A549 (cell line): ENCODE results near the gene ARAP2. TPM values are rescaled to one million over a fixed set of nuclear protein-coding genes. Genes with fewer than 3 reads are reported as not detected.

Source experiments
- ATAC-seq, 2 experiments: fragments of 200-7000 bp in 1 of 2; fragments of >200 bp in 1 of 2; cut with Nextera tagmentation in 1 of 2; cut with Tn5 transposase in 1 of 2; 3 replicates each; pipeline versions ENCODE4 v1.8.0 to v1.9.1; 2018 to 2020; ENCODE audit warnings: mild to moderate bottlenecking in 1 of 2, moderate library complexity in 1 of 2
- CTCF ChIA-PET: fragments of 300-600 bp; sonication (Branson Sonifier 250); formaldehyde crosslinking; extraction: SDS; loops from one replicate; lab custom pipeline; 2021; ENCODE audit warnings: antibody characterized with exemption, inconsistent platforms; lab: Yijun Ruan, JAX
- POLR2A ChIA-PET: fragments of 350-600 bp; formaldehyde crosslinking; extraction: SDS; loops from one replicate; lab custom pipeline; 2021; ENCODE audit warnings: antibody characterized with exemption, inconsistent platforms; lab: Yijun Ruan, JAX
- DNase-seq, 2 experiments: peaks; one replicate each; pipeline versions ENCODE4 v3.0.0 to v3.0.0-alpha.2; 2011 to 2016; ENCODE audit warnings: low read depth in 1 of 2, low spot score in 1 of 2
- FAIRE-seq: peaks from 2 replicates; lab custom pipeline; 2011; peaks lifted over from hg19 to GRCh38; lab: Jason Lieb, UNC
- H3K27ac ChIP-seq, 2 experiments: fragments of >200 bp; sonication (Bioruptor Twin); formaldehyde crosslinking; 3 replicates each; pipeline ENCODE4 v1.5.1; 2016 to 2017
- H3K4me1 ChIP-seq: fragments of >200 bp; sonication (Bioruptor Twin); formaldehyde crosslinking; 3 replicates; pipeline ENCODE4 v1.6.1; 2016
- H3K4me2 ChIP-seq: fragments of >200 bp; sonication (Bioruptor Twin); formaldehyde crosslinking; 3 replicates; pipeline ENCODE4 v1.6.1; 2016
- H3K4me3 ChIP-seq: fragments of >200 bp; sonication (Bioruptor Twin); formaldehyde crosslinking; 3 replicates; pipeline ENCODE4 v1.5.1; 2016
- H3K9me3 ChIP-seq: fragments of >200 bp; sonication (Bioruptor Twin); formaldehyde crosslinking; 3 replicates; pipeline ENCODE4 v1.6.1; 2016
- BHLHE40 ChIP-seq: IDR thresholded peaks from 2 replicates; pipeline ENCODE4 v1.6.1; 2012; ENCODE audit warnings: low read depth, low read length, inconsistent platforms
- CBX2 ChIP-seq: fragments of 200-600 bp; sonication (generic); IDR thresholded peaks from 2 replicates; pipeline ENCODE4 v1.6.1; 2016; ENCODE audit warnings: low read depth, mild to moderate bottlenecking, borderline replicate concordance
- CBX8 ChIP-seq: fragments of 200-600 bp; sonication (generic); IDR thresholded peaks from 2 replicates; pipeline ENCODE4 v1.6.1; 2016
- CEBPB ChIP-seq, 2 experiments: fragments of >200 bp in 1 of 2; sonication (Bioruptor Twin) in 1 of 2; formaldehyde crosslinking in 1 of 2; IDR thresholded peaks; 2 replicates each; pipeline ENCODE4 v1.6.1; 2012 to 2016
- CHD2 ChIP-seq: fragments of 150-350 bp; IDR thresholded peaks from 2 replicates; pipeline ENCODE4 v1.6.1; 2014; ENCODE audit warnings: low read length; ENCODE audit not compliant: partially characterized antibody
- EHF ChIP-seq: fragments of 250-450 bp; sonication (Bioruptor Pico); IDR thresholded peaks from 2 replicates; pipeline ENCODE4 v1.5.0; 2020; ENCODE audit warnings: mild to moderate bottlenecking
- EHMT2 ChIP-seq: fragments of 200-600 bp; sonication (generic); IDR thresholded peaks from 2 replicates; pipeline ENCODE4 v1.6.1; 2016; ENCODE audit warnings: antibody characterized with exemption, low read depth, mild to moderate bottlenecking, moderate library complexity
- EP300 ChIP-seq, 2 experiments: fragments of >200 bp; sonication (Bioruptor Twin); formaldehyde crosslinking; IDR thresholded peaks; 2 replicates in 1 of 2; 3 replicates in 1 of 2; pipeline ENCODE4 v1.6.1; 2016 to 2017
- ESRRA ChIP-seq: fragments of 150-350 bp; IDR thresholded peaks from 2 replicates; pipeline ENCODE4 v1.6.1; 2014; ENCODE audit warnings: mild to moderate bottlenecking, low read length, borderline replicate concordance
- HOXA7 ChIP-seq: fragments of 250-450 bp; sonication (Bioruptor Pico); IDR thresholded peaks from 2 replicates; pipeline ENCODE4 v1.5.0; 2020; ENCODE audit warnings: mild to moderate bottlenecking, moderate library complexity
- HOXB13 ChIP-seq: fragments of 250-450 bp; sonication (Bioruptor Pico); IDR thresholded peaks from 2 replicates; pipeline ENCODE4 v1.5.0; 2020; ENCODE audit warnings: low read depth, mild to moderate bottlenecking, moderate library complexity
- HOXB5 ChIP-seq: fragments of 250-450 bp; sonication (Bioruptor Pico); IDR thresholded peaks from 2 replicates; pipeline ENCODE4 v1.5.0; 2020; ENCODE audit warnings: mild to moderate bottlenecking, moderate library complexity
- JUNB ChIP-seq: fragments of >200 bp; sonication (Bioruptor Twin); formaldehyde crosslinking; IDR thresholded peaks from 2 replicates; pipeline ENCODE4 v1.6.1; 2016
- MAFK ChIP-seq: fragments of 450-650 bp; IDR thresholded peaks from 2 replicates; pipeline ENCODE4 v1.6.1; 2014; ENCODE audit not compliant: partially characterized antibody
- MAX ChIP-seq: IDR thresholded peaks from 2 replicates; pipeline ENCODE4 v1.6.1; 2012
- MAZ ChIP-seq: fragments of 150-350 bp; IDR thresholded peaks from 2 replicates; pipeline ENCODE4 v1.6.1; 2014; ENCODE audit warnings: antibody characterized with exemption, low read depth, low read length, borderline replicate concordance
- MYC ChIP-seq: IDR thresholded peaks from 2 replicates; pipeline ENCODE4 v1.6.1; 2012; ENCODE audit warnings: mild to moderate bottlenecking, inconsistent platforms, low read length, improper control_type of control experiment, borderline replicate concordance
- NFE2L2 ChIP-seq: fragments of 150-350 bp; conservative IDR thresholded peaks from 2 replicates; pipeline ENCODE4 v1.6.1; 2014; ENCODE audit warnings: low read length
- NPAS2 ChIP-seq: fragments of 250-450 bp; sonication (Bioruptor Pico); IDR thresholded peaks from 2 replicates; pipeline ENCODE4 v1.8.0; 2022; ENCODE audit warnings: mild to moderate bottlenecking, moderate library complexity, borderline replicate concordance
- NR3C1 ChIP-seq: fragments of >200 bp; sonication (Bioruptor Twin); formaldehyde crosslinking; IDR thresholded peaks from 3 replicates; pipeline ENCODE4 v1.6.1; 2017
- PHF8 ChIP-seq: fragments of 200-600 bp; sonication (generic); IDR thresholded peaks from 2 replicates; pipeline ENCODE4 v1.6.1; 2016; ENCODE audit warnings: low read depth, mild to moderate bottlenecking, antibody characterized with exemption, moderate library complexity, borderline replicate concordance
- POLR2AphosphoS2 ChIP-seq: conservative IDR thresholded peaks from 2 replicates; pipeline ENCODE4 v1.6.1; 2012; ENCODE audit warnings: low read length, improper control_type of control experiment, inconsistent platforms
- RAD21 ChIP-seq, 2 experiments: fragments of >200 bp in 1 of 2; sonication (Bioruptor Twin) in 1 of 2; formaldehyde crosslinking in 1 of 2; IDR thresholded peaks in 1 of 2; conservative IDR thresholded peaks in 1 of 2; 2 replicates in 1 of 2; 3 replicates in 1 of 2; pipeline ENCODE4 v1.6.1; 2012 to 2018; ENCODE audit warnings: inconsistent platforms in 1 of 2
- TFCP2L1 ChIP-seq: fragments of 250-450 bp; sonication (Bioruptor Pico); IDR thresholded peaks from 2 replicates; pipeline ENCODE4 v1.5.0; 2021; ENCODE audit warnings: mild to moderate bottlenecking
- TP53 ChIP-seq: fragments of 250-450 bp; sonication (Bioruptor Pico); IDR thresholded peaks from 2 replicates; pipeline ENCODE4 v1.5.0; 2021; ENCODE audit warnings: mild to moderate bottlenecking, moderate library complexity
- ZNF302 ChIP-seq: fragments of 250-450 bp; sonication (Bioruptor Pico); IDR thresholded peaks from 2 replicates; pipeline ENCODE4 v1.9.0; 2021; ENCODE audit warnings: inconsistent platforms, mild to moderate bottlenecking, moderate library complexity
- ZSCAN20 ChIP-seq: fragments of 250-450 bp; sonication (Bioruptor Pico); IDR thresholded peaks from 2 replicates; pipeline ENCODE4 v1.8.0; 2022; ENCODE audit warnings: mild to moderate bottlenecking, moderate library complexity
- WGBS: methylation state at CpG from one replicate; pipeline ENCODE4 v1.1.6; 2017; ENCODE audit errors: missing lambda C conversion rate; 5-methylcytosine and 5-hydroxymethylcytosine counted together
- polyA plus RNA-seq, 4 experiments: library from polyadenylated mRNA; depleted of rRNA in 3 of 4; stranded (reverse); fragments of >200 nt; fragmentation: RNase III in 1 of 4; extraction: RNeasy Plus Mini Kit Qiagen cat#74134 plus additional on column Dnase treatment in 1 of 4; gene quantifications; 2 replicates in 3 of 4; 3 replicates in 1 of 4; pipeline ENCODE4 v1.2.3, GENCODE V29; 2011 to 2017
- TF ChIP-seq, protein P1 (sequence below): IDR thresholded peaks from 2 replicates; pipeline ENCODE4 v1.6.1; 2012; ENCODE audit warnings: low read depth, borderline replicate concordance
- TF ChIP-seq, protein P2 (sequence below): fragments of >200 bp; sonication (Bioruptor Twin); formaldehyde crosslinking; IDR thresholded peaks from 3 replicates; pipeline ENCODE4 v1.6.1; 2016
- TF ChIP-seq, protein P3 (sequence below): fragments of >200 bp; sonication (Bioruptor Twin); formaldehyde crosslinking; IDR thresholded peaks from 3 replicates; pipeline ENCODE4 v1.5.1; 2016

The ARAP2 gene
- polyA plus RNA-seq, 2 of the 4 experiments (the other 2 are of a cell fraction): 0.34 to 0.75 TPM

DNA sequence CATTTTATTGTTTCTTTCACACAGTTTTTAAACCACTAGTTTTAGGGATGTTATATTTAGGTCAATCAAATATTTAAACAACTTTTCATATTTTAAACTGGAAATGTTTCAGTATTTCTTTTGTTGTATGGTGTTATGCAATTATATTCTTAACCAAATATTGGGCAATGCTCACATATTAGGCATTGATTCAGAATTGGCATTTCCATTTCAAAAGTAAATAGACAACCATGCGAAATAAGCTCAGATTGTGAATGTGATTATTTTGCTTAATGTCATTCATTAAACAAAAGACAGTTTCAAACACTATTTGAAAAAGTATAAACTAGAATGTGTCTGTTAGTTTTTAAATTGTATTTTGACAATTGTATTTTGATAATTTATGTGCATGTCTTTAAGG is 36.9 kb downstream of the ARAP2 start:
- CTCF ChIA-PET: no interaction called here
- FAIRE-seq: no peak
- H3K4me1 ChIP-seq: no peaks in the 10 kb centered on the region
- ATAC-seq: no peak
- no peaks in the 10 kb centered on the region for H3K9me3 ChIP-seq
- POLR2A ChIA-PET: no interaction called here
- H3K4me2 ChIP-seq: no peak overlapping the region
- WGBS: 37% methylated on average over 1 of the region's 1 CpG
- H3K4me3 ChIP-seq: no peak overlapping the region
- no peak for DNase-seq
- TF ChIP-seq MYC (no peak), PHF8 (no peak), HOXB5 (CRISPR knock-in tag) (no peak), CBX2 (no peak), EP300 (IDR thresholded peaks at IDR 0.05) (no peak), MAFK (no peak), TP53 (CRISPR knock-in tag) (no peak), CEBPB (IDR thresholded peaks at IDR 0.05) (no peak), NPAS2 (CRISPR knock-in tag) (no peak), NR3C1 (no peak), CBX8 (no peak), TFCP2L1 (CRISPR knock-in tag) (no peak), ZNF302 (CRISPR knock-in tag) (no peak), NFE2L2 (no peak)
- TF ChIP-seq, protein P1, sequence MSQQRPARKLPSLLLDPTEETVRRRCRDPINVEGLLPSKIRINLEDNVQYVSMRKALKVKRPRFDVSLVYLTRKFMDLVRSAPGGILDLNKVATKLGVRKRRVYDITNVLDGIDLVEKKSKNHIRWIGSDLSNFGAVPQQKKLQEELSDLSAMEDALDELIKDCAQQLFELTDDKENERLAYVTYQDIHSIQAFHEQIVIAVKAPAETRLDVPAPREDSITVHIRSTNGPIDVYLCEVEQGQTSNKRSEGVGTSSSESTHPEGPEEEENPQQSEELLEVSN: no peak
- TF ChIP-seq, protein P2, sequence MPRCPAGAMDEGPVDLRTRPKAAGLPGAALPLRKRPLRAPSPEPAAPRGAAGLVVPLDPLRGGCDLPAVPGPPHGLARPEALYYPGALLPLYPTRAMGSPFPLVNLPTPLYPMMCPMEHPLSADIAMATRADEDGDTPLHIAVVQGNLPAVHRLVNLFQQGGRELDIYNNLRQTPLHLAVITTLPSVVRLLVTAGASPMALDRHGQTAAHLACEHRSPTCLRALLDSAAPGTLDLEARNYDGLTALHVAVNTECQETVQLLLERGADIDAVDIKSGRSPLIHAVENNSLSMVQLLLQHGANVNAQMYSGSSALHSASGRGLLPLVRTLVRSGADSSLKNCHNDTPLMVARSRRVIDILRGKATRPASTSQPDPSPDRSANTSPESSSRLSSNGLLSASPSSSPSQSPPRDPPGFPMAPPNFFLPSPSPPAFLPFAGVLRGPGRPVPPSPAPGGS: no peak
- no peak overlapping the region for H3K27ac ChIP-seq

- POLR2A ChIA-PET: no interaction called here
- ATAC-seq: no peak
- Histone ChIP-seq H3K4me2 (no peak overlapping the region), H3K27ac (no peak overlapping the region), H3K4me1 (no peaks in the 10 kb centered on the region), H3K4me3 (no peak overlapping the region), H3K9me3 (no peaks in the 10 kb centered on the region)
- 21% methylated on average over 3 of the region's 3 CpGs for WGBS
- TF ChIP-seq CEBPB (IDR thresholded peaks at IDR 0.05) (no peak), MAX (no peak)
- TF ChIP-seq, protein P1: no peak
- TF ChIP-seq, protein P3, sequence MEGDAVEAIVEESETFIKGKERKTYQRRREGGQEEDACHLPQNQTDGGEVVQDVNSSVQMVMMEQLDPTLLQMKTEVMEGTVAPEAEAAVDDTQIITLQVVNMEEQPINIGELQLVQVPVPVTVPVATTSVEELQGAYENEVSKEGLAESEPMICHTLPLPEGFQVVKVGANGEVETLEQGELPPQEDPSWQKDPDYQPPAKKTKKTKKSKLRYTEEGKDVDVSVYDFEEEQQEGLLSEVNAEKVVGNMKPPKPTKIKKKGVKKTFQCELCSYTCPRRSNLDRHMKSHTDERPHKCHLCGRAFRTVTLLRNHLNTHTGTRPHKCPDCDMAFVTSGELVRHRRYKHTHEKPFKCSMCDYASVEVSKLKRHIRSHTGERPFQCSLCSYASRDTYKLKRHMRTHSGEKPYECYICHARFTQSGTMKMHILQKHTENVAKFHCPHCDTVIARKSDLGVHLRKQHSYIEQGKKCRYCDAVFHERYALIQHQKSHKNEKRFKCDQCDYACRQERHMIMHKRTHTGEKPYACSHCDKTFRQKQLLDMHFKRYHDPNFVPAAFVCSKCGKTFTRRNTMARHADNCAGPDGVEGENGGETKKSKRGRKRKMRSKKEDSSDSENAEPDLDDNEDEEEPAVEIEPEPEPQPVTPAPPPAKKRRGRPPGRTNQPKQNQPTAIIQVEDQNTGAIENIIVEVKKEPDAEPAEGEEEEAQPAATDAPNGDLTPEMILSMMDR: no peak
- no peak for FAIRE-seq
- DNase-seq: no peak
- CTCF ChIA-PET: no interaction called here
Observed at GRCh38 chr4:36206603-36207311, 37.6 kb downstream of the ARAP2 start.

GRCh38 chr4:36206012-36206411 is 38.3 kb downstream of the ARAP2 start:
- WGBS: 30% methylated on average over 3 of the region's 3 CpGs
- Histone ChIP-seq H3K4me2 (no peak overlapping the region), H3K4me3 (no peak overlapping the region), H3K27ac (no peak overlapping the region), H3K9me3 (no peaks in the 10 kb centered on the region), H3K4me1 (no peaks in the 10 kb centered on the region)
- DNase-seq (no peak), FAIRE-seq (no peak), ATAC-seq (no peak)
- ChIA-PET POLR2A (no interaction called here), CTCF (no interaction called here)
- TF ChIP-seq RAD21 (conservative IDR thresholded peaks at IDR 0.05 in 1 of 2, IDR thresholded peaks at IDR 0.05 in 1 of 2) (no peak), NPAS2 (CRISPR knock-in tag) (no peak), BHLHE40 (no peak), HOXA7 (CRISPR knock-in tag) (no peak), POLR2AphosphoS2 (no peak), JUNB (no peak), MAZ (no peak), EHMT2 (no peak), ZSCAN20 (CRISPR knock-in tag) (no peak), HOXB13 (CRISPR knock-in tag) (no peak), MAX (no peak), EHF (CRISPR knock-in tag) (no peak), CHD2 (no peak), ESRRA (no peak)
